RPMI8226 (cell line): ENCODE results near the gene CYB561D2.
A peak's percentile ranks its signal among the peaks of the same experiment; 100 is the strongest.

Source experiments
- DNase-seq: peaks from one replicate; pipeline ENCODE4 v3.0.0-alpha.2; 2015

Gene CYB561D2

DNA sequence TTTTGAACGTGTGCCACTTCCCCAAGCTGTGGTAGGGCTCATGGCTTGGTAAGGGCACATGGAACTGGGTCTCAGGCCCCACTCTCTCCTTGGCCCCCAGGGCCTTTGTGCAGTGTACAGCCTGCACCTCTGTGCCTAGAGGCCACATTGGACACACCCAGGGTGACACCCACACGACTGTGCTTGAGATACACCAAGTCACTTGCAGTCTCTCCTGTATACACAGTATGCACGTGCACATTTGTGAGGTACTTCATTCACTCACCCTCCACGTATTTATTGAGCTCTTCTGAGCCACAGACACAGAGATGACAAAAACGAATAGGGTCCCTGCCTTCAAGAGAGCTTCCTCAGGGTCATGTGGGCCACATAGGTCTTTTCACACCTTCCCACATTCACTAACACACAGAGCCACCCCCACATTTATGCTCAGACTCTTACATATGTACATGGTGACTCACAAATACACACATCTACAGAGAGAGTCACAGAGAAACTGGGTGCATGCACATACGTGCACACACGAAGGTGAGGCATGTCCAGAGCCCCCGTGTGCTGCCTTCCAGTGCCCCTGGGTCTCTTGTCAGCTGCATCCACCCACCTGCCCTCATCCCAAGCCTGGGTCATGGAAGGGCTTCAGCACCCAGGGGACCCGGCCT lies 18.5 kb downstream of the CYB561D2 start:
- no peak for DNase-seq

DNA sequence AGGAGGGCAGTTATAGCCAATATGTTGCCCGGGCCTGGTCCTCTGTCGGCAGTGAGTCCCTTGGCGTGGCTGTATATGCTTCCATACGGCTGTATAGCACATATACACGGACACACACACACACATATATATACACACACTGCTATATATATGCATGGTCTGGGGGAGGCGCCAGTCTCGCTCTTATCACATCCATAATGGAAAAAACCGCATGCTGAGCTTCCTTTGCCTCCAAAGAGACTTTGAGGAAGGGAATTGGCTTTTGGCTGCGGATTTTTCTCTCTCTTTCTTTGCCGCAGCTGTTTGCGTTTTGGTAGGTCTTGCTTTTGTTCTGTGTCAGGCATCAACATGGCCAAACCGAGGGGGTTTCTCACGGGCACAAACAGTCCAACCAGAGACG lies 19.9 kb downstream of the CYB561D2 start:
- DNase-seq, result no peak

- DNase-seq, result no peak
These were observed 20.5 kb downstream of the CYB561D2 start for GRCh38 chr3:50371133-50371685.

DNA sequence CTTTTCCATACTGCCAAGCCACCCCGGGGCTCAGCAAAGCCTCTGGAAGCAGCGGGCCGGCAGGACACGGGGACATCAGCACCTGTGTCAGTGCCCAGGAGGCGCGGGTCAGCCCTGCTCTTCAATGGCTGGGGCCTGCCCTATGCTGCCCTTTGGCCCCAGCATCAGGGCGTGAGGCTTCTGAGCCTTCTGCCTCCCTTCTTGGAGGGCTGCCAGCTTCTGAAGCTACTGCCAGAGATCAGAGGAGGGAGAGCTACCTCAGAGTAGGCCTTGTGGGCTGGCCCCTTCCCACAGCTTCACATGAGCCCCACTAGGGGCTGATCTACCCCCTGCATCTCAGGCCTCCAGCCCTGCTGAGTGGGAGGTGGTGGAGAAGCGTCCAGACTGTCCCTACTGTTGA lies 21.7 kb downstream of the CYB561D2 start:
- peak; percentile 93 for DNase-seq

DNA sequence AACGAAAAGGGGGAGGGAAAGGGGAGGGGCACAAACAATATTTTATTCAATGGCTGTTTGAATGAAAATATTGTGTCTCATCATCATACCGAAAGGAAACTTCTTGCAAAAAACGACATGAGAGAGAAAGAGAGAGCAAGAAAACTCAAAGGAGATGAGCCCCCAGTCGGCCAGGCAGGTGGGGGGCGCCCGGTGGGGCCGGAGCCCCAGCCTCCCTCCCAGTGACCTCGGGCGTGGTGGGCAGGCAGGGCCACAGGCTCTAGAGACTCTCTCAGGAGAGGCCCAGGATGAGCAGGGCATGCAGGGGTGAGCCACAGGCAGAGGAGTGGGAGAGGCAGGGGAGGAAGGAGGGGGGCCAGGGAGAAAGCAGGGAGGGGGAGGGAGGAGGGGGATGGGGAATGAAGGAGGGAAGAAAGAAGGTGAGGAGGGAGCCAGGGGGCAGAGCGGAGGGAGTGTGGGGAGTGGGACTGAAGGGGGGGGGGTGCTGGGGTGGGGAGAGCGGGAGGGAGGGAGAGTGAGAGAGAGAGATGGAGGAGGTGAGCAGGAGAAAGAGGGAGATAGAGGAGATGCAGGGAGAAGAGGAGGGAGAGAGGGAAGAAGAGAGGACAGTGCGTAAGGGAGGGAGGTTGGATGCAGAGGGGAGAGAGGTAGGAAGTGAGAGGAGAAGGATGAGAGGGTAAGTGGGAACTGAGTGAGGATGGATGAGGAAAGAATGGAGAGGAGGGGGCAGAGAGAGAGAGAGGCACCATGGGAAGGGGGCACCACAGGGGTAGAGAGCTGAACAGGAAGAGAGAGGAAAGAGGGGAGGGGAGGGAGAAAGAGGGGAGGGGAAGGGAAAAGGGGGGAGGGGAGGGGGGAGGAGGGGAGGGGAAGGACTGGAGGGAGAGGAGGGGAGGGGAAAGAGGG lies 22.7 kb downstream of the CYB561D2 start:
- DNase-seq, result no peak

GRCh38 chr3:50374363-50375257 lies 23.9 kb downstream of the CYB561D2 start:
- DNase-seq, result peak; percentile 81

DNA sequence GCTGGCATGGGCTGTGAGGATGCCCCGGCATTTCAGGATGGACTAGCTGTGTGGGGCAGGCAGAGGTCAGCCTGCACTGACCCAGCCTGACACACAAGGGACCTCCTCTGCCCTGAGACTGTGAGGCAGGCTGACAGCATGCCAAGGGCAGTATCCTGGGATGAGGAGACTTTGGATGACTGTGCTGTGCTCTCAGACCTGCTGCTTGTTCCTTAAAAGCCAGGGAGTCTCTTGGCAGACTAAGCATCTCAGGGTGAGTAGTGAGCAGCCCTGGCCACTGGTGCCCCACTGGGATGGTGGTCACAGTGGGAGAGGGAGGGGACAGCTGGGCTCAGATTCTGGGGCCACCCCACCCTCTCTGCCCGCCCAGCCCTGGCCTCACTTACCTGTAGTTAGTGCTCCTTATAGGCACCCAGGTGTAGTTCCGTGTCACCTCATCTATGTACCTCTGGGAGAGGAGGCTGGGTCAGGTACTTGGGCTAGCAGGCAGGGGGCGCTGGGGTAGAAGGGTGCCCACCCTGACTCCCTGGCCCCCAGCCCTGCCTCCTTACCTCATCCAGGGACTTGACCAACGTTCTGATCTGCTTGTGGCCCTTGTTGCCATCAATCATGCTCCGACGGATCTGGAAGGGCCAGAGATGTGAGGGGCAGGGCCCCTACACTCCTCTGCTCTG lies 24.7 kb downstream of the CYB561D2 start:
- no peak for DNase-seq

DNA sequence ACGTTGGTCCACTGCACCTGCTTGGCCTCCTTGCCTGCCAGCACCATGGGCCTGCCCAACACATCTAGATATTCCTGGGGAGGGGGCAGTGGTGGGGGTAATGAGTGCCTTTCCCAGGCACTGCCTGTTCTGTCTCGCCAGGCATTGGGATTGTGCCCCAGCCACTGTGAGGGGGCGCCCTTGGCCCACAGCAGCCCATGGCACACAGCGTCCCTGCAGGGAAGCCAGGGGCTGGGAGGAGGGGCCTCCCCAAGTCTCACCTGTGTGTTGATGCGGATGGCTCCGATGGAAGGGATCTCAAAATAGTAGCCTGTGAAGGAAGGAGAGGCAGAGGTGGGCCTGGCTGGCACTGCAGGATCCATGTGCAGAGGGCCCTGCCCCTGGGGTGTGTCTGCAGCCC lies 27.4 kb downstream of the CYB561D2 start:
- no peak for DNase-seq

DNA sequence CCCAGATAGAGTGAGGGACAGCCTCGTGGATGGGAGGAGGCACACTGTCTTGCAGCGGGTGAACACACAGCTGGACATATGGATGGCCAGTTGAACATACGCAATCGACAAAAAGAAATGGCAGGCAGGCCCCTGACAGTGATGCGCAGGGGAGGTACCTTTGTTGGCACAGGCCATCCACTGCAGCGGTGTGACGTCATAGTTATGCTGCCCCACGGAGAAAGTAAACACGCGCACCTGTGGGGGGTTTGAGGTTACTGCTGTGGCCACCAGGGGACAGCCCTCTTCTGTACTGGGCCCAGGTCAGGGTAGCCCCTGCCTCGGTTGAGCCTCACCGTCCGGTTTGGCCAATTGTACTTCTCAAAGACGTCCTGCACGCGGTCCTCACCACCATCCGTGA lies 28.1 kb downstream of the CYB561D2 start:
- no peak for DNase-seq

GRCh38 chr3:50380405-50381085 lies 29.9 kb downstream of the CYB561D2 start:
- DNase-seq, result no peak

GRCh38 chr3:50381383-50381782 lies 30.7 kb downstream of the CYB561D2 start:
- DNase-seq, result no peak

- DNase-seq, result no peak
These were observed 32.1 kb downstream of the CYB561D2 start for GRCh38 chr3:50382722-50383121.

- DNase-seq, result no peak
These were observed 33.1 kb downstream of the CYB561D2 start for GRCh38 chr3:50383750-50384149.

- DNase-seq, result no peak
These were observed 35.1 kb downstream of the CYB561D2 start for GRCh38 chr3:50385754-50386153.

DNA sequence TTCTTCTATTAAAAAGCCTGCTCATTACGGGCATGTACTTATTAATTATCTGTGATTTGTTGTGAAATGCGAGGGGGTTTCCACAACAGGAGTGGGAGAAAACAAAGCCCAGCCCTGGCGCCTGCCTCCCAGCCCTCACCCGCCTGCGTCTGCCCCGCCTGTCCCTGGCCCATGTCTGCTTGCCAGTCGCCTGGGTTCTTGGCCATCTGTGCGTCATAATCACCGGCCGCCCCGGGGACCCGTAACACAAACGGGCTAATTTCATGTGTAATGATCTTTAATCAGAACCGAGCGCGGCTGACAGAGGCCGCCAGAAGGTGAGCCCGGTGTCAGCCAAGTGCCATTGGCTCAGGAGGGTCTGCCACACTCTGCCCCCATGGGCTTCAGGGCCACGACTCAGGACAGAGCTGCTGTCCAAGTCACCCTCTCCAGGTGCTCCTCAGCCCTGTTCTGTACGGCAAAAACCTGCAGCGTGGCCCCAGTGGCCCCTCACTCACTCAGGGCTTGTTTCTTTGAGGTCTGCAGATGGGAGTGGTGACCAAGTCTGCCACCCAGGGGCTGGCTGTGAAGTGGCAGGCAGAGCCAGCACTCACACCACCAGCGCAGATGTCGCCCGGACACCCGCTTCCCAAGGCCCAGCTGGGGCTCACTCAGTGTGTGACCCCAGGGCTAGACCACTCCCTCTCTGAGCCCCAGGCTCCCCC lies 37.5 kb downstream of the CYB561D2 start:
- peak; percentile 50 for DNase-seq

GRCh38 chr3:50388720-50389413 lies 38.2 kb downstream of the CYB561D2 start:
- DNase-seq, result no peak

- no peak for DNase-seq
These were observed 38.7 kb downstream of the CYB561D2 start for GRCh38 chr3:50389414-50389767.

GRCh38 chr3:50390508-50391224 lies 40.0 kb downstream of the CYB561D2 start:
- DNase-seq, result peak; percentile 81

GRCh38 chr3:50392101-50392715 lies 41.5 kb downstream of the CYB561D2 start:
- peak; percentile 76 for DNase-seq
